ENCODE results near the gene DUSP8. TPM values are rescaled to one million over a fixed set of nuclear protein-coding genes. Genes with fewer than 3 reads are reported as not detected.

DUSP8 gene
- total RNA-seq, 1 experiment from 2014 or later = 2.4 TPM

DNA sequence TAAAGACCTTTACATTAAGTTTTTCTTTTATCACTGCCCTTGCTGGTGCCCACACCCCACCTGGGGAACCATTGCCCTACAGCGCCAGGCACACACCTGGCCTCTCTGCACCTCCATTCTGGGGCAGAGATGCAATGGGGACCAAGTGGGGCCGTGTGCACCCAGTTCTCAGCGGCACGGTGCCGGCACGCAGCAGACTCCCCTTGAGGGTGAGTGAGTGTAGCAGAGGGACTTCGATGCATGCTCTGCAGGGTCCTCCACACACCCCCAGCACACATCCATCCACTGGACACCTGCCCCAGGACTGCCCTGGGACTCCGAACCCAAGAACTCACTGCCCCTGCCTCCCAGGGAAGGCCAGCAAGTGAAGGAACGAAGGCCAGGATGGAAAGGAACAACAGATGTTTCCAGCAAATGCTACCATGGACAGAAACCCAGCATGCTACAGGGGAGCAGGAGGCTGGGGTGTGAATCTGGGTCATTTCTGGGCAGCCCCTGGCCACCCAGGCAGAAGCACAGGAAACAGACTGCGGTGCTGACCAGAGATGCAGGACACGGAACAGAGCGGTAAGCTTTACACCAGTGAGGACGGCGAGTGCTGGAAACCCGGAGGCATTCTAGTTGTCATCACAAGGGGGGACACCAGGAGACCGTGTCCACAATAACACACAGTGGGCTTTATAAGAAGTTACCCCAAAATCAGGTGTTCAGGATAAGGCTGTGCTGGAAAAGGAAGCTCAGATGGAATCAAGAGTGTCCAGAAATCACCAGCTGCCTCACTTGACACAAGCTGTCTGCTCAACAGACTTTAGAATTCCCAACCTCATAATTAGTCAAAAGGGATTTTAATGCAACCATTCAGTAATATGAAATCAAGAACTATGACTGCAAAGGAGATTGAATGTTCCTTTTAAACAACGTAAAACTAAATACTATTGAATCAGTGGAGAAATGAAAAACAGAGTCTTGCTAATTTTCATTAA lies 52.8 kb downstream of the DUSP8 start:
- Mint-ChIP-seq H3K4me1 (peaks cover 12% of the 10 kb centered on the region), H3K27ac (no peak overlapping the region), H3K36me3 (no peaks in the 10 kb centered on the region), H3K4me3 (no peak overlapping the region), H3K27me3 (ENCODE audit: low read depth) (no peaks in the 10 kb centered on the region), H3K9me3 (no peaks in the 10 kb centered on the region)
- no peak for TF ChIP-seq SMAD4 (CRISPR knock-in tag; IDR thresholded peaks at IDR 0.05)
- TF ChIP-seq, protein P1, sequence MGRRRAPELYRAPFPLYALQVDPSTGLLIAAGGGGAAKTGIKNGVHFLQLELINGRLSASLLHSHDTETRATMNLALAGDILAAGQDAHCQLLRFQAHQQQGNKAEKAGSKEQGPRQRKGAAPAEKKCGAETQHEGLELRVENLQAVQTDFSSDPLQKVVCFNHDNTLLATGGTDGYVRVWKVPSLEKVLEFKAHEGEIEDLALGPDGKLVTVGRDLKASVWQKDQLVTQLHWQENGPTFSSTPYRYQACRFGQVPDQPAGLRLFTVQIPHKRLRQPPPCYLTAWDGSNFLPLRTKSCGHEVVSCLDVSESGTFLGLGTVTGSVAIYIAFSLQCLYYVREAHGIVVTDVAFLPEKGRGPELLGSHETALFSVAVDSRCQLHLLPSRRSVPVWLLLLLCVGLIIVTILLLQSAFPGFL (CRISPR knock-in tag; IDR thresholded peaks at IDR 0.05; ENCODE audit: borderline replicate concordance) = no peak
- TF ChIP-seq, protein P2, sequence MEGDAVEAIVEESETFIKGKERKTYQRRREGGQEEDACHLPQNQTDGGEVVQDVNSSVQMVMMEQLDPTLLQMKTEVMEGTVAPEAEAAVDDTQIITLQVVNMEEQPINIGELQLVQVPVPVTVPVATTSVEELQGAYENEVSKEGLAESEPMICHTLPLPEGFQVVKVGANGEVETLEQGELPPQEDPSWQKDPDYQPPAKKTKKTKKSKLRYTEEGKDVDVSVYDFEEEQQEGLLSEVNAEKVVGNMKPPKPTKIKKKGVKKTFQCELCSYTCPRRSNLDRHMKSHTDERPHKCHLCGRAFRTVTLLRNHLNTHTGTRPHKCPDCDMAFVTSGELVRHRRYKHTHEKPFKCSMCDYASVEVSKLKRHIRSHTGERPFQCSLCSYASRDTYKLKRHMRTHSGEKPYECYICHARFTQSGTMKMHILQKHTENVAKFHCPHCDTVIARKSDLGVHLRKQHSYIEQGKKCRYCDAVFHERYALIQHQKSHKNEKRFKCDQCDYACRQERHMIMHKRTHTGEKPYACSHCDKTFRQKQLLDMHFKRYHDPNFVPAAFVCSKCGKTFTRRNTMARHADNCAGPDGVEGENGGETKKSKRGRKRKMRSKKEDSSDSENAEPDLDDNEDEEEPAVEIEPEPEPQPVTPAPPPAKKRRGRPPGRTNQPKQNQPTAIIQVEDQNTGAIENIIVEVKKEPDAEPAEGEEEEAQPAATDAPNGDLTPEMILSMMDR (IDR thresholded peaks at IDR 0.05) = no peak
- TF ChIP-seq ELF4 (CRISPR knock-in tag; IDR thresholded peaks at IDR 0.05; ENCODE audit: low read depth) = no peak
- TF ChIP-seq ZNF532 (CRISPR knock-in tag; IDR thresholded peaks at IDR 0.05; ENCODE audit: borderline replicate concordance) = no peak
- TF ChIP-seq NR2C2 (CRISPR knock-in tag; IDR thresholded peaks at IDR 0.05) = no peak
- no peak for TF ChIP-seq NR1H2 (CRISPR knock-in tag; IDR thresholded peaks at IDR 0.05)
- TF ChIP-seq FOXJ3 (CRISPR knock-in tag; IDR thresholded peaks at IDR 0.05; ENCODE audit: borderline replicate concordance) = no peak
- TF ChIP-seq JAZF1 (CRISPR knock-in tag; IDR thresholded peaks at IDR 0.05) = no peak
- TF ChIP-seq, protein P3, sequence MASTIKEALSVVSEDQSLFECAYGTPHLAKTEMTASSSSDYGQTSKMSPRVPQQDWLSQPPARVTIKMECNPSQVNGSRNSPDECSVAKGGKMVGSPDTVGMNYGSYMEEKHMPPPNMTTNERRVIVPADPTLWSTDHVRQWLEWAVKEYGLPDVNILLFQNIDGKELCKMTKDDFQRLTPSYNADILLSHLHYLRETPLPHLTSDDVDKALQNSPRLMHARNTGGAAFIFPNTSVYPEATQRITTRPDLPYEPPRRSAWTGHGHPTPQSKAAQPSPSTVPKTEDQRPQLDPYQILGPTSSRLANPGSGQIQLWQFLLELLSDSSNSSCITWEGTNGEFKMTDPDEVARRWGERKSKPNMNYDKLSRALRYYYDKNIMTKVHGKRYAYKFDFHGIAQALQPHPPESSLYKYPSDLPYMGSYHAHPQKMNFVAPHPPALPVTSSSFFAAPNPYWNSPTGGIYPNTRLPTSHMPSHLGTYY (CRISPR knock-in tag; IDR thresholded peaks at IDR 0.05) = no peak
- TF ChIP-seq, protein P4, sequence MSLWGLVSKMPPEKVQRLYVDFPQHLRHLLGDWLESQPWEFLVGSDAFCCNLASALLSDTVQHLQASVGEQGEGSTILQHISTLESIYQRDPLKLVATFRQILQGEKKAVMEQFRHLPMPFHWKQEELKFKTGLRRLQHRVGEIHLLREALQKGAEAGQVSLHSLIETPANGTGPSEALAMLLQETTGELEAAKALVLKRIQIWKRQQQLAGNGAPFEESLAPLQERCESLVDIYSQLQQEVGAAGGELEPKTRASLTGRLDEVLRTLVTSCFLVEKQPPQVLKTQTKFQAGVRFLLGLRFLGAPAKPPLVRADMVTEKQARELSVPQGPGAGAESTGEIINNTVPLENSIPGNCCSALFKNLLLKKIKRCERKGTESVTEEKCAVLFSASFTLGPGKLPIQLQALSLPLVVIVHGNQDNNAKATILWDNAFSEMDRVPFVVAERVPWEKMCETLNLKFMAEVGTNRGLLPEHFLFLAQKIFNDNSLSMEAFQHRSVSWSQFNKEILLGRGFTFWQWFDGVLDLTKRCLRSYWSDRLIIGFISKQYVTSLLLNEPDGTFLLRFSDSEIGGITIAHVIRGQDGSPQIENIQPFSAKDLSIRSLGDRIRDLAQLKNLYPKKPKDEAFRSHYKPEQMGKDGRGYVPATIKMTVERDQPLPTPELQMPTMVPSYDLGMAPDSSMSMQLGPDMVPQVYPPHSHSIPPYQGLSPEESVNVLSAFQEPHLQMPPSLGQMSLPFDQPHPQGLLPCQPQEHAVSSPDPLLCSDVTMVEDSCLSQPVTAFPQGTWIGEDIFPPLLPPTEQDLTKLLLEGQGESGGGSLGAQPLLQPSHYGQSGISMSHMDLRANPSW (CRISPR knock-in tag; conservative IDR thresholded peaks at IDR 0.05; ENCODE audit: low read depth) = no peak
- no peak for TF ChIP-seq PRRX2 (CRISPR knock-in tag; IDR thresholded peaks at IDR 0.05)
- TF ChIP-seq, protein P5, sequence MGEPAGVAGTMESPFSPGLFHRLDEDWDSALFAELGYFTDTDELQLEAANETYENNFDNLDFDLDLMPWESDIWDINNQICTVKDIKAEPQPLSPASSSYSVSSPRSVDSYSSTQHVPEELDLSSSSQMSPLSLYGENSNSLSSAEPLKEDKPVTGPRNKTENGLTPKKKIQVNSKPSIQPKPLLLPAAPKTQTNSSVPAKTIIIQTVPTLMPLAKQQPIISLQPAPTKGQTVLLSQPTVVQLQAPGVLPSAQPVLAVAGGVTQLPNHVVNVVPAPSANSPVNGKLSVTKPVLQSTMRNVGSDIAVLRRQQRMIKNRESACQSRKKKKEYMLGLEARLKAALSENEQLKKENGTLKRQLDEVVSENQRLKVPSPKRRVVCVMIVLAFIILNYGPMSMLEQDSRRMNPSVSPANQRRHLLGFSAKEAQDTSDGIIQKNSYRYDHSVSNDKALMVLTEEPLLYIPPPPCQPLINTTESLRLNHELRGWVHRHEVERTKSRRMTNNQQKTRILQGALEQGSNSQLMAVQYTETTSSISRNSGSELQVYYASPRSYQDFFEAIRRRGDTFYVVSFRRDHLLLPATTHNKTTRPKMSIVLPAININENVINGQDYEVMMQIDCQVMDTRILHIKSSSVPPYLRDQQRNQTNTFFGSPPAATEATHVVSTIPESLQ (CRISPR knock-in tag; IDR thresholded peaks at IDR 0.05) = no peak
- TF ChIP-seq, protein P6, sequence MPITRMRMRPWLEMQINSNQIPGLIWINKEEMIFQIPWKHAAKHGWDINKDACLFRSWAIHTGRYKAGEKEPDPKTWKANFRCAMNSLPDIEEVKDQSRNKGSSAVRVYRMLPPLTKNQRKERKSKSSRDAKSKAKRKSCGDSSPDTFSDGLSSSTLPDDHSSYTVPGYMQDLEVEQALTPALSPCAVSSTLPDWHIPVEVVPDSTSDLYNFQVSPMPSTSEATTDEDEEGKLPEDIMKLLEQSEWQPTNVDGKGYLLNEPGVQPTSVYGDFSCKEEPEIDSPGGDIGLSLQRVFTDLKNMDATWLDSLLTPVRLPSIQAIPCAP (CRISPR knock-in tag; IDR thresholded peaks at IDR 0.05) = no peak
- no peak for TF ChIP-seq ZNF317 (CRISPR knock-in tag; IDR thresholded peaks at IDR 0.05; ENCODE audit: borderline replicate concordance, low read depth)
- no peak for TF ChIP-seq KAT7 (CRISPR knock-in tag; IDR thresholded peaks at IDR 0.05; ENCODE audit: borderline replicate concordance)
- ChIA-PET CTCF (interaction anchor here (0.9 to 4.3 kb wide), 3 partner anchors 14 to 133 kb away, joined by 3 to 12 read pairs (median 4); no protein-coding TSS in a partner anchor), POLR2A (no interaction called here)
- ATAC-seq = no peak
- no peak for DNase-seq (ENCODE audit: low spot score)

All from WTC11 (cell line).